K562 (cell line): ENCODE data around the gene ANAPC2. TPM values are rescaled to one million over a fixed set of nuclear protein-coding genes. Genes with fewer than 3 reads are reported as not detected.

Experiments
- BRF1 ChIP-seq: IDR thresholded peaks from 3 replicates; pipeline ENCODE4 v1.6.1; 2011; ENCODE audit warnings: borderline replicate concordance, mild to moderate bottlenecking; ENCODE audit not compliant: insufficient read length; ENCODE audit errors: extremely low read depth
- ESRRA ChIP-seq: fragments of 450-650 bp; IDR thresholded peaks from 2 replicates; pipeline ENCODE4 v1.6.1; 2014; ENCODE audit warnings: low read depth, mild to moderate bottlenecking, moderate library complexity, borderline replicate concordance
- MLX ChIP-seq, 2 experiments: fragments of 450-650 bp in 1 of 2; sonication (generic) in 1 of 2; formaldehyde crosslinking; conservative IDR thresholded peaks; 2 replicates each; pipeline versions ENCODE4 v1.4.0 to v1.8.1; 2020 to 2022; ENCODE audit warnings: mild to moderate bottlenecking in 1 of 2, missing genetic modification reagents in 1 of 2
- NR2F6 ChIP-seq: fragments of 450-650 bp; formaldehyde crosslinking; IDR thresholded peaks from 2 replicates; pipeline ENCODE4 v1.4.0; 2020; ENCODE audit warnings: mild to moderate bottlenecking
- RBFOX2 ChIP-seq: fragments of 200-400 bp; formaldehyde crosslinking; IDR thresholded peaks from 2 replicates; pipeline ENCODE4 v1.6.1; 2017; ENCODE audit warnings: low read depth, mild to moderate bottlenecking, low read length, moderate library complexity
- SAP30 ChIP-seq: fragments of 200-600 bp; sonication (generic); IDR thresholded peaks from 2 replicates; pipeline ENCODE4 v1.6.1; 2012; ENCODE audit warnings: borderline replicate concordance, low read depth, mild to moderate bottlenecking, moderate library complexity, low read length, control low read depth, inconsistent platforms; ENCODE audit not compliant: insufficient read depth, poor library complexity, severe bottlenecking
- SMAD1 ChIP-seq: fragments of 150-350 bp; IDR thresholded peaks from 2 replicates; pipeline ENCODE4 v1.6.1; 2014; ENCODE audit warnings: low read length, low read depth; ENCODE audit not compliant: partially characterized antibody
- THRAP3 ChIP-seq: fragments of 450-650 bp; IDR thresholded peaks from 2 replicates; pipeline ENCODE4 v1.6.1; 2016; ENCODE audit warnings: mild to moderate bottlenecking, inconsistent platforms, borderline replicate concordance
- ZFPM2 ChIP-seq: fragments of 250-450 bp; sonication (Bioruptor Pico); IDR thresholded peaks from 2 replicates; pipeline ENCODE4 v1.5.1; 2022; ENCODE audit warnings: mild to moderate bottlenecking
- ZNF212 ChIP-seq: fragments of 450-650 bp; formaldehyde crosslinking; IDR thresholded peaks from 2 replicates; pipeline ENCODE4 v1.4.0; 2020; ENCODE audit warnings: mild to moderate bottlenecking
- ZNF780A ChIP-seq: fragments of 250-450 bp; sonication (Bioruptor Pico); IDR thresholded peaks from 2 replicates; pipeline ENCODE4 v1.5.0; 2021; ENCODE audit warnings: mild to moderate bottlenecking
- ZNF830 ChIP-seq: fragments of 250-450 bp; sonication (Bioruptor Pico); IDR thresholded peaks from 2 replicates; pipeline ENCODE4 v1.5.0; 2021; ENCODE audit warnings: mild to moderate bottlenecking
- polyA plus RNA-seq, 8 experiments: library from polyadenylated mRNA; depleted of rRNA in 4 of 8; stranded (reverse) in 5 of 8; unstranded in 3 of 8; fragments of >200 nt; fragmentation: Nextera tagmentation in 2 of 8; fragmentation: Illumina TruSeq in 1 of 8; extraction: Ambion mirVana in 2 of 8; extraction: Trizol in 1 of 8; gene quantifications; 2 replicates each; pipeline versions ENCODE4 v1.2.1 to v1.2.3, GENCODE V29; 2011 to 2014; ENCODE audit warnings: inconsistent platforms in 1 of 8, missing spikeins in 1 of 8
- total RNA-seq, 7 experiments: library from RNA; depleted of rRNA in 6 of 7; stranded (reverse); fragments of >200 nt in 6 of 7; fragmentation: Illumina TruSeq in 2 of 7; extraction: Trizol in 2 of 7; gene quantifications; 2 replicates each; pipeline versions ENCODE4 v1.2.1 to v1.2.3, GENCODE V29; 2011 to 2021; ENCODE audit warnings: low replicate concordance in 1 of 7
- TF ChIP-seq, protein P1 (sequence below), 3 experiments: fragments of 200-800 bp in 1 of 3; fragments of 250-450 bp in 1 of 3; fragments of 450-650 bp in 1 of 3; sonication (Bioruptor Pico) in 1 of 3; sonication (Bioruptor generic) in 1 of 3; formaldehyde crosslinking in 1 of 3; IDR thresholded peaks; 2 replicates each; pipeline versions ENCODE4 v1.6.1 to v1.8.0; 2016 to 2022; ENCODE audit warnings: mild to moderate bottlenecking in 2 of 3, missing genetic modification characterization in 2 of 3, missing compliant biosample characterization in 1 of 3, moderate library complexity in 1 of 3
- TF ChIP-seq, protein P2 (sequence below): sonication (generic); formaldehyde crosslinking; IDR thresholded peaks from 2 replicates; pipeline ENCODE4 v1.8.0; 2022; ENCODE audit warnings: missing genetic modification reagents, mild to moderate bottlenecking, borderline replicate concordance
- TF ChIP-seq, protein P3 (sequence below): fragments of 450-650 bp; formaldehyde crosslinking; IDR thresholded peaks from 2 replicates; pipeline ENCODE4 v1.4.0; 2020; ENCODE audit warnings: mild to moderate bottlenecking, moderate library complexity
- TF ChIP-seq, protein P4 (sequence below): fragments of 250-450 bp; sonication (Bioruptor Pico); IDR thresholded peaks from 2 replicates; pipeline ENCODE4 v1.5.0; 2022; ENCODE audit warnings: mild to moderate bottlenecking

ANAPC2 gene
- total and polyA plus RNA-seq, 9 of the 15 experiments (the other 6 are each of a cell fraction or from before 2014, with no cell fraction given): 0.11 to 56.5 (median 17.1) TPM; not detected in 1

DNA sequence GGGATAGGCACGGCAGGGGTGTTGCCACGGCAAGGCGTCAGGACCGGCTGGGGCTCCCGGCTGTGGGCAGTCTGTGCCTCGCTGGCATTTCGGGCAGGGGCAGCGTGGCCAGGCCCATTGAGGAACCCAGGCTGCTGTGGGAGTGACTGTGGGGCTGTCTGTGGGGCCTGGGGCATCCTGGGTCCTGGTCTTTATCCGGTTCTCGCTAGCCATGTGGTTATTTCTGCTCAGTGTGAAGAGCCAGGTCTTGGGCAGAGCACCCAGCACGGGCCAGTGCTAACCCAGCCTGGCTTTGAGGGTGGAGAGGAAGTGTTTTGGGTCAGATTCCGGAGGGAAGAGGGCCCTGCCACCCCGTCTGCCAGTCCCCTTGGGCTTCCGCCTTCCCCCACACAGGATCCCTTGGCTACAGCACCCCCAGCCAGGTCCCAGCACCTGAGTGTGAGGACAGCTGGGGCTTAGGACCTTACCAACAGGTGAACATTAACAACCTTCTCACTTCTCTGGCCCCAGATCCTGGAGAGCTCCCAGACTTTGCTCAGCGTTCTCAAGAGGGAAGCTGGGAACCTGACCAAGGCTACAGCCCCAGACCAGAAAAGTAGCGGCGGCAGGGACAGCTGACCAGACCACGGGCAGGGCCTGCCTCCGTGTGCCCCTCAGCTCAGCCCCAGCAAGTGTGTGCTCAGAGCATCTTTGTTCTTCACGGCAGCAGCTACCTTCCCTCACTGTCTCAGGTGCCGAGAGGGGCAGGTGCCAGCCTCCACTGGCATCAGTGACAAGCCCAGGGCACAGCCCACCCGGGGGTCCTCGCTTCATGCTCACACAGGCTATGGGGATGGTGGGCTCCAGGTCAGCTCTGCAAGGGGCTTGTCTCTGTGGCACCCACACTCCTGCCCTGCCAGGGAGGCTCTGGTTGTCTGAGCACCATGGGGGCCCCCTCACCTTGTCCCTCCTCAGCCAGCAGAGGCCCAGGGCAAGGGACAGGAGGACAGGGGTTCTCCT lies 1.2 kb upstream of the ANAPC2 start (continued):
- TF ChIP-seq, protein P1, sequence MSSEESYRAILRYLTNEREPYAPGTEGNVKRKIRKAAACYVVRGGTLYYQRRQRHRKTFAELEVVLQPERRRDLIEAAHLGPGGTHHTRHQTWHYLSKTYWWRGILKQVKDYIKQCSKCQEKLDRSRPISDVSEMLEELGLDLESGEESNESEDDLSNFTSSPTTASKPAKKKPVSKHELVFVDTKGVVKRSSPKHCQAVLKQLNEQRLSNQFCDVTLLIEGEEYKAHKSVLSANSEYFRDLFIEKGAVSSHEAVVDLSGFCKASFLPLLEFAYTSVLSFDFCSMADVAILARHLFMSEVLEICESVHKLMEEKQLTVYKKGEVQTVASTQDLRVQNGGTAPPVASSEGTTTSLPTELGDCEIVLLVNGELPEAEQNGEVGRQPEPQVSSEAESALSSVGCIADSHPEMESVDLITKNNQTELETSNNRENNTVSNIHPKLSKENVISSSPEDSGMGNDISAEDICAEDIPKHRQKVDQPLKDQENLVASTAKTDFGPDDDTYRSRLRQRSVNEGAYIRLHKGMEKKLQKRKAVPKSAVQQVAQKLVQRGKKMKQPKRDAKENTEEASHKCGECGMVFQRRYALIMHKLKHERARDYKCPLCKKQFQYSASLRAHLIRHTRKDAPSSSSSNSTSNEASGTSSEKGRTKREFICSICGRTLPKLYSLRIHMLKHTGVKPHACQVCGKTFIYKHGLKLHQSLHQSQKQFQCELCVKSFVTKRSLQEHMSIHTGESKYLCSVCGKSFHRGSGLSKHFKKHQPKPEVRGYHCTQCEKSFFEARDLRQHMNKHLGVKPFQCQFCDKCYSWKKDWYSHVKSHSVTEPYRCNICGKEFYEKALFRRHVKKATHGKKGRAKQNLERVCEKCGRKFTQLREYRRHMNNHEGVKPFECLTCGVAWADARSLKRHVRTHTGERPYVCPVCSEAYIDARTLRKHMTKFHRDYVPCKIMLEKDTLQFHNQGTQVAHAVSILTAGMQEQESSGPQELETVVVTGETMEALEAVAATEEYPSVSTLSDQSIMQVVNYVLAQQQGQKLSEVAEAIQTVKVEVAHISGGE (CRISPR knock-in tag; IDR thresholded peaks at IDR 0.05): 0 out of 6 replicates have a peak, but pooled peaks of 1 of the 3 experiments have one; percentile 5
- TF ChIP-seq RBFOX2: 0 out of 2 replicates have a peak, but pooled peaks have one; percentile 13
- TF ChIP-seq ZNF212 (CRISPR knock-in tag): no peak
- TF ChIP-seq ESRRA: no peak
- TF ChIP-seq ZFPM2: no peak
- 0 out of 2 replicates have a peak, but pooled peaks have one; percentile 45 for TF ChIP-seq NR2F6
- TF ChIP-seq SAP30: peak; percentile 79
- TF ChIP-seq, protein P2, sequence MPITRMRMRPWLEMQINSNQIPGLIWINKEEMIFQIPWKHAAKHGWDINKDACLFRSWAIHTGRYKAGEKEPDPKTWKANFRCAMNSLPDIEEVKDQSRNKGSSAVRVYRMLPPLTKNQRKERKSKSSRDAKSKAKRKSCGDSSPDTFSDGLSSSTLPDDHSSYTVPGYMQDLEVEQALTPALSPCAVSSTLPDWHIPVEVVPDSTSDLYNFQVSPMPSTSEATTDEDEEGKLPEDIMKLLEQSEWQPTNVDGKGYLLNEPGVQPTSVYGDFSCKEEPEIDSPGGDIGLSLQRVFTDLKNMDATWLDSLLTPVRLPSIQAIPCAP (CRISPR knock-in tag): no peak
- no peak for TF ChIP-seq MLX (CRISPR knock-in tag; conservative IDR thresholded peaks at IDR 0.05)
- TF ChIP-seq, protein P3, sequence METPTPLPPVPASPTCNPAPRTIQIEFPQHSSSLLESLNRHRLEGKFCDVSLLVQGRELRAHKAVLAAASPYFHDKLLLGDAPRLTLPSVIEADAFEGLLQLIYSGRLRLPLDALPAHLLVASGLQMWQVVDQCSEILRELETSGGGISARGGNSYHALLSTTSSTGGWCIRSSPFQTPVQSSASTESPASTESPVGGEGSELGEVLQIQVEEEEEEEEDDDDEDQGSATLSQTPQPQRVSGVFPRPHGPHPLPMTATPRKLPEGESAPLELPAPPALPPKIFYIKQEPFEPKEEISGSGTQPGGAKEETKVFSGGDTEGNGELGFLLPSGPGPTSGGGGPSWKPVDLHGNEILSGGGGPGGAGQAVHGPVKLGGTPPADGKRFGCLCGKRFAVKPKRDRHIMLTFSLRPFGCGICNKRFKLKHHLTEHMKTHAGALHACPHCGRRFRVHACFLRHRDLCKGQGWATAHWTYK (CRISPR knock-in tag): no peak
- TF ChIP-seq BRF1: no peak
- TF ChIP-seq THRAP3: no peak
- TF ChIP-seq SMAD1: no peak
- TF ChIP-seq, protein P4, sequence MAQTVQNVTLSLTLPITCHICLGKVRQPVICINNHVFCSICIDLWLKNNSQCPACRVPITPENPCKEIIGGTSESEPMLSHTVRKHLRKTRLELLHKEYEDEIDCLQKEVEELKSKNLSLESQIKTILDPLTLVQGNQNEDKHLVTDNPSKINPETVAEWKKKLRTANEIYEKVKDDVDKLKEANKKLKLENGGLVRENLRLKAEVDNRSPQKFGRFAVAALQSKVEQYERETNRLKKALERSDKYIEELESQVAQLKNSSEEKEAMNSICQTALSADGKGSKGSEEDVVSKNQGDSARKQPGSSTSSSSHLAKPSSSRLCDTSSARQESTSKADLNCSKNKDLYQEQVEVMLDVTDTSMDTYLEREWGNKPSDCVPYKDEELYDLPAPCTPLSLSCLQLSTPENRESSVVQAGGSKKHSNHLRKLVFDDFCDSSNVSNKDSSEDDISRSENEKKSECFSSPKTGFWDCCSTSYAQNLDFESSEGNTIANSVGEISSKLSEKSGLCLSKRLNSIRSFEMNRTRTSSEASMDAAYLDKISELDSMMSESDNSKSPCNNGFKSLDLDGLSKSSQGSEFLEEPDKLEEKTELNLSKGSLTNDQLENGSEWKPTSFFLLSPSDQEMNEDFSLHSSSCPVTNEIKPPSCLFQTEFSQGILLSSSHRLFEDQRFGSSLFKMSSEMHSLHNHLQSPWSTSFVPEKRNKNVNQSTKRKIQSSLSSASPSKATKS: no peak
- no peak for TF ChIP-seq ZNF780A (CRISPR knock-in tag)
- no peak for TF ChIP-seq ZNF830 (CRISPR knock-in tag)
